ENCODE data around the gene DOCK7. TPM values are rescaled to one million over a fixed set of nuclear protein-coding genes. Genes with fewer than 3 reads are reported as not detected.

The DOCK7 gene
- total and polyA plus RNA-seq, 2 of the 8 experiments (the other 6 are each of a cell fraction or from before 2014, with no cell fraction given) = 10.2 to 33.7 TPM

- no peaks in the 10 kb centered on the region for H3K27me3 ChIP-seq (replicated peaks in 1 of 4; ENCODE audit: control insufficient read depth in 3 of 4, extremely low read depth in 1 of 4, insufficient read depth in 3 of 4, low read length in 3 of 4)
- 83% methylated on average over 2 of the region's 2 CpGs; no CpG with 5 or more reads in 1 of the 2 experiments for WGBS, 2 experiments (ENCODE audit: extremely low coverage in 1 of 2, insufficient coverage in 1 of 2, insufficient read length in 1 of 2, insufficient replicate concordance in 2 of 2, low coverage in 1 of 2, low lambda C conversion rate in 2 of 2, missing lambda C conversion rate in 1 of 2)
- no peak overlapping the region for H3K4me2 ChIP-seq (ENCODE audit: insufficient read depth in 1 of 2, low read depth in 2 of 2, low read length in 2 of 2)
- no peaks in the 10 kb centered on the region for H3K79me1 ChIP-seq (ENCODE audit: low read depth, low read length)
- H4K5ac ChIP-seq (ENCODE audit: insufficient read length, low read depth, low read length) = no peak overlapping the region
- no peak overlapping the region for H4K8ac ChIP-seq (ENCODE audit: extremely low read depth, insufficient read depth, low read length)
- peaks cover 0 to 3% (median 0%) of the 10 kb centered on the region in 4 experiments; a peak in 1 of 7 replicates for H3K4me1 ChIP-seq (replicated peaks in 1 of 4; ENCODE audit: control insufficient read depth in 3 of 4, insufficient read depth in 4 of 4, low read length in 3 of 4)
- no peaks in the 10 kb centered on the region for H3K9me3 ChIP-seq (ENCODE audit: insufficient read depth in 2 of 2, low read depth in 1 of 2, low read length in 1 of 2)
- H4K20me1 ChIP-seq (replicated peaks in 1 of 2; ENCODE audit: control insufficient read depth in 1 of 2, insufficient read depth in 2 of 2, low read length in 2 of 2) = no peaks in the 10 kb centered on the region
- FAIRE-seq (no peak), DNase-seq (ENCODE audit: low read depth in 1 of 2, low spot score in 2 of 2) (no peak)
- no peak overlapping the region for H3K56ac ChIP-seq (replicated peaks; ENCODE audit: insufficient read length, low read depth, low read length)
- H3K18ac ChIP-seq (ENCODE audit: extremely low read depth, low read length) = no peak overlapping the region
- no peak overlapping the region for H2BK5ac ChIP-seq (ENCODE audit: low read depth, low read length)
- no peak overlapping the region for H2AFZ ChIP-seq (ENCODE audit: low read length)
- no peaks in the 10 kb centered on the region for H3K79me2 ChIP-seq (ENCODE audit: control insufficient read depth in 1 of 2, insufficient read depth in 2 of 2, low read length in 2 of 2)
- no peak overlapping the region for H2BK12ac ChIP-seq (ENCODE audit: low read depth, low read length)
- ChIA-PET POLR2A (ENCODE audit: partially characterized antibody) (no interaction called here), CTCF (ENCODE audit: partially characterized antibody) (interaction anchor here (0.8 to 1.0 kb wide), 2 partner anchors 10 to 317 kb away, joined by 3 read pairs; no protein-coding TSS in a partner anchor)
- H2BK120ac ChIP-seq (replicated peaks; ENCODE audit: low read depth, low read length) = no peak overlapping the region
- H3K14ac ChIP-seq (ENCODE audit: insufficient read length) = no peak overlapping the region
- H3K36me3 ChIP-seq (ENCODE audit: control insufficient read depth in 2 of 4, insufficient read depth in 4 of 4, low read length in 3 of 4) = no peaks in the 10 kb centered on the region
- H2BK15ac ChIP-seq (ENCODE audit: low read length) = no peak overlapping the region
- H3K9ac ChIP-seq (replicated peaks in 1 of 4; ENCODE audit: extremely low read depth in 1 of 4, low read depth in 3 of 4, low read length in 3 of 4) = no peak overlapping the region
- no peak overlapping the region for H3K4ac ChIP-seq (replicated peaks; ENCODE audit: insufficient read length, low read depth, low read length)
- H2AK5ac ChIP-seq (ENCODE audit: low read depth, low read length) = no peak overlapping the region
- no peak overlapping the region for H2BK20ac ChIP-seq (ENCODE audit: low read length)
- no peak overlapping the region for H3K4me3 ChIP-seq (ENCODE audit: extremely low read depth in 1 of 4, insufficient read depth in 2 of 4, low read depth in 3 of 4, low read length in 4 of 4)
- H4K91ac ChIP-seq (replicated peaks; ENCODE audit: insufficient read length, low read length) = no peak overlapping the region
- no peak overlapping the region for H3K23ac ChIP-seq (ENCODE audit: insufficient read length)
- H3K27ac ChIP-seq (ENCODE audit: low read depth, low read length) = no peak overlapping the region
- H3K23me2 ChIP-seq (ENCODE audit: low read depth, low read length) = no peaks in the 10 kb centered on the region
- TF ChIP-seq CTBP2 (IDR thresholded peaks at IDR 0.05; ENCODE audit: borderline replicate concordance, insufficient read depth, insufficient read length, low read length) (no peak), SRF (IDR thresholded peaks at IDR 0.05; ENCODE audit: low read depth, low read length) (no peak), SAP30 (IDR thresholded peaks at IDR 0.05; ENCODE audit: insufficient read depth, insufficient replicate concordance, low read length) (no peak), SP2 (IDR thresholded peaks at IDR 0.05; ENCODE audit: low read length) (no peak), POU5F1 (IDR thresholded peaks at IDR 0.05; ENCODE audit: low read depth, low read length) (no peak), HDAC2 (IDR thresholded peaks at IDR 0.05; ENCODE audit: borderline replicate concordance in 1 of 2, low read depth in 2 of 2, low read length in 2 of 2) (no peak), BRCA1 (IDR thresholded peaks at IDR 0.05; ENCODE audit: low read depth, low read length) (no peak), BCL11A (IDR thresholded peaks at IDR 0.05; ENCODE audit: low read depth in 2 of 2, low read length in 2 of 2) (no peak), GABPA (IDR thresholded peaks at IDR 0.05; ENCODE audit: borderline replicate concordance, insufficient read depth, low read length) (no peak), RAD21 (IDR thresholded peaks at IDR 0.05 in 1 of 2, conservative IDR thresholded peaks at IDR 0.05 in 1 of 2; ENCODE audit: low read depth in 2 of 2, low read length in 2 of 2) (no peak), RFX5 (IDR thresholded peaks at IDR 0.05; ENCODE audit: borderline replicate concordance, low read depth, low read length) (no peak), SIX5 (IDR thresholded peaks at IDR 0.05; ENCODE audit: low read depth, low read length) (no peak), RNF2 (IDR thresholded peaks at IDR 0.05; ENCODE audit: borderline replicate concordance, low read depth, low read length, missing control alignments, poor library complexity, severe bottlenecking) (no peak)
Observed at GRCh38 chr1:62429581-62429980, 258.6 kb downstream of the DOCK7 start.

Measured in H1 (cell line).